ENCODE measurements around the gene RSRC2. TPM values are rescaled to one million over a fixed set of nuclear protein-coding genes. Genes with fewer than 3 reads are reported as not detected.

Gene RSRC2
- total and polyA plus RNA-seq, 9 of the 15 experiments (the other 6 are each of a cell fraction or from before 2014, with no cell fraction given), result 52.6 to 123 (median 80.3) TPM

- intact Hi-C loops (cut with micrococcal nuclease) (no loop called here), in situ Hi-C loops (cut with MboI) (no loop called here)
- no peak for ATAC-seq
- TF ChIP-seq ZNF212 (CRISPR knock-in tag; IDR thresholded peaks at IDR 0.05) (no peak), CCNT2 (IDR thresholded peaks at IDR 0.05; ENCODE audit: borderline replicate concordance, extremely low read depth, insufficient read length, low read depth, low read length) (no peak), TSC22D4 (tag; IDR thresholded peaks at IDR 0.05) (no peak), ETS1 (conservative IDR thresholded peaks at IDR 0.05; ENCODE audit: control insufficient read depth, low read depth, low read length) (no peak), DDX20 (tag; IDR thresholded peaks at IDR 0.05; ENCODE audit: low read depth) (no peak), PHF8 (IDR thresholded peaks at IDR 0.05; ENCODE audit: borderline replicate concordance, low read length) (no peak), SP1 (CRISPR knock-in tag; IDR thresholded peaks at IDR 0.05) (no peak), MTF1 (CRISPR knock-in tag; IDR thresholded peaks at IDR 0.05; ENCODE audit: borderline replicate concordance) (no peak), GMEB1 (CRISPR knock-in tag; IDR thresholded peaks at IDR 0.05) (no peak), RBM22 (IDR thresholded peaks at IDR 0.05; ENCODE audit: low read depth, low read length, poor library complexity, severe bottlenecking) (no peak), ZNF143 (CRISPR knock-in tag; IDR thresholded peaks at IDR 0.05) (no peak), ILF3 (IDR thresholded peaks at IDR 0.05; ENCODE audit: borderline replicate concordance) (0 out of 2 replicates have a peak, but pooled peaks have one; percentile 31), XRCC5 (IDR thresholded peaks at IDR 0.05; ENCODE audit: low read depth, low read length) (no peak), MYNN (IDR thresholded peaks at IDR 0.05) (no peak), MYNN (CRISPR knock-in tag; IDR thresholded peaks at IDR 0.05) (no peak), KLF16 (IDR thresholded peaks at IDR 0.05) (no peak), KDM4B (IDR thresholded peaks at IDR 0.05; ENCODE audit: borderline replicate concordance in 2 of 2, low read depth in 1 of 2) (no peak), CC2D1A (IDR thresholded peaks at IDR 0.05) (no peak), SMARCA5 (IDR thresholded peaks at IDR 0.05) (no peak), ZC3H4 (CRISPR knock-in tag; IDR thresholded peaks at IDR 0.05; ENCODE audit: borderline replicate concordance) (no peak), HCFC1 (IDR thresholded peaks at IDR 0.05; ENCODE audit: low read depth, low read length) (no peak), ZNF589 (CRISPR knock-in tag; IDR thresholded peaks at IDR 0.05; ENCODE audit: low read depth) (no peak)
Measured at GRCh38 chr12:122503783-122504590, 22.7 kb downstream of the RSRC2 start.

More at GRCh38 chr12:122503783-122504590, 22.7 kb downstream of the RSRC2 start:
- no peak overlapping the region for H3K9ac ChIP-seq (ENCODE audit: insufficient read depth in 1 of 2, low read depth in 2 of 2, low read length in 2 of 2)
- no peak overlapping the region for H3K4me3 ChIP-seq
- no peaks in the 10 kb centered on the region for H3K27me3 ChIP-seq (ENCODE audit: control insufficient read depth in 2 of 2, insufficient read depth in 2 of 2, low read length in 2 of 2)
- H3K36me3 ChIP-seq (ENCODE audit: control insufficient read depth, insufficient read depth, low read length), result peaks cover 59% of the 10 kb centered on the region
- no peak overlapping the region for H3K4me2 ChIP-seq (ENCODE audit: insufficient read depth, low read length)
- no peak overlapping the region for H2AFZ ChIP-seq (ENCODE audit: low read depth, low read length)
- 82% methylated on average over 6 of the region's 6 CpGs for WGBS (ENCODE audit: insufficient coverage, low coverage, missing lambda C conversion rate)
- peaks cover 17% of the 10 kb centered on the region for H3K79me2 ChIP-seq (ENCODE audit: control insufficient read depth, insufficient read depth, low read length)
- POLR2A ChIA-PET, result interaction anchor here (0.6 to 8.1 kb wide), 11 partner anchors 7 to 306 kb away, joined by 3 to 96 read pairs (median 4); partner anchors contain the start of genes KNTC1 and RSRC2
- BruUV-seq (replicated peaks), result no TSS peak
- FAIRE-seq (no peak), DNase-seq (ENCODE audit: extremely low read depth in 1 of 4, low spot score in 3 of 4) (no peak)
- H3K9me1 ChIP-seq (ENCODE audit: control insufficient read depth, insufficient read depth, low read length), result no peaks in the 10 kb centered on the region
- no peaks in the 10 kb centered on the region for H3K9me3 ChIP-seq (replicated peaks; ENCODE audit: control insufficient read depth, insufficient read depth, low read depth, low read length)
- CTCF ChIA-PET (ENCODE audit: low intra/inter-chr PET ratio), result no interaction called here
- H4K20me1 ChIP-seq (replicated peaks; ENCODE audit: control insufficient read depth, insufficient read depth, low read length), result no peaks in the 10 kb centered on the region
- H3K4me1 ChIP-seq (replicated peaks in 1 of 2; ENCODE audit: control insufficient read depth in 2 of 2, insufficient read depth in 2 of 2, low read length in 2 of 2), result peaks cover 4 to 6% of the 10 kb centered on the region in 2 experiments; a peak in 3 of 5 replicates
- H3K27ac ChIP-seq (ENCODE audit: extremely low read depth, low read depth, low read length), result no peak overlapping the region

All from K562 (cell line).